Breast epithelium (tissue), 3 donors: ENCODE results near the gene ENTPD2.

Experiments
- CTCF ChIP-seq, 3 donors: fragments of 450-650 bp; IDR thresholded peaks; one replicate each; pipeline ENCODE4 v1.5.1; 2016 to 2017; ENCODE audit warnings: antibody characterized with exemption in 3 of 3, mild to moderate bottlenecking in 3 of 3, moderate library complexity in 3 of 3
- POLR2A ChIP-seq: fragments of 450-650 bp; IDR thresholded peaks from one replicate; pipeline ENCODE4 v1.6.1; 2016; ENCODE audit warnings: antibody characterized with exemption, mild to moderate bottlenecking, moderate library complexity

DNA sequence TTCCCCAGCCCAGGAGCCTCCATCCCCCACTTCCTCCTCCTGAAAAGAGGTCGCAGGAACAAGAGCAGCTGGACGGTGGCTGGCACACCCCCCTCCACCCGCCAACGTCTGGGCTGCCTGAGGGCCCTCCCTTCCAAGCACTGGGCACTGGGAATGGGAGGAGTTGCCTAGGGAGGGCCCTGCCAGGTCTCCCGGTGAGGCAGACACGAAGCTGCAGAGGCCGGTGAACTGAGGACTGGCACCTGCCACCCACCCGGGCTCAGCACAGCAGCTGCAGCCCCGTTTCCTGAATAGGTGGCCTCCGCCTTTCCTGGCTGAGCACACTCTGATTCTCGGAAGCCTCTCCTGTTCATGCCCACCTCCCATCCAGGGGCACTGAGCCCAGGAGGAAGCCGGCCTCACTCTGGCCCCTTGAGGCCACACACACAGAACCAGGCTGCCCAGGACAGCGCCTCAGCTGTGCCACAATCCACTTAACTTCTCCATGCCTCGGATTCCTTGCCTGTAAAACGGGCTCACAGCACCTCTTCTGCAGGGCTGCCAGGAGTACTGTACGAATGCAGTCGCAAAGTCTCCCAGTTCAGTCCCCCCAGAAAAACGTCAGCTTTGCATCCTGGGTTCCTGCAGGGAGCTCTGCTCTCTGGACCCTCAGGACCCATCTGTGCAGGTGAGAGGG lies 9.2 kb downstream of the ENTPD2 start:
- no peak for TF ChIP-seq CTCF (IDR thresholded peaks at IDR 0.05)
- no peak for TF ChIP-seq POLR2A
